ENCODE results near the gene ELMO1.

DNA sequence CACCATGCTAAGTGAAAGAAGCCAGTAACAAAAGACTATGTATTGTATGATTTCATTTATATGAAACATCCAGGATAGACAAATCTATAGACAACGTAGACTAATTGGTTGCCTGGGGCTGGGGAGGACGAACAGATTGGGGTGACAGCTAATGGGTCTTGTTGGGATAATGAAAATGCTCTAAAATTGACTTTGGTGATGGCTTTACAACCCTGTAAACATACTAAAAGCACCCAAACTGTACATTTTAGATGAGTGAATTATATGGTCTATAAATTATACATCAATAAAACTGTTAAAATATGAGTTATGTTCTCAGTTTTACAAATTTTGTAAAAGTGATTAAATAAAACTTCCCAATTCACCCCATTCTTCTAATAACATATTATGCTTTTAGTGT, 261.5 kb downstream of the ELMO1 start:
- TF ChIP-seq, protein P1, sequence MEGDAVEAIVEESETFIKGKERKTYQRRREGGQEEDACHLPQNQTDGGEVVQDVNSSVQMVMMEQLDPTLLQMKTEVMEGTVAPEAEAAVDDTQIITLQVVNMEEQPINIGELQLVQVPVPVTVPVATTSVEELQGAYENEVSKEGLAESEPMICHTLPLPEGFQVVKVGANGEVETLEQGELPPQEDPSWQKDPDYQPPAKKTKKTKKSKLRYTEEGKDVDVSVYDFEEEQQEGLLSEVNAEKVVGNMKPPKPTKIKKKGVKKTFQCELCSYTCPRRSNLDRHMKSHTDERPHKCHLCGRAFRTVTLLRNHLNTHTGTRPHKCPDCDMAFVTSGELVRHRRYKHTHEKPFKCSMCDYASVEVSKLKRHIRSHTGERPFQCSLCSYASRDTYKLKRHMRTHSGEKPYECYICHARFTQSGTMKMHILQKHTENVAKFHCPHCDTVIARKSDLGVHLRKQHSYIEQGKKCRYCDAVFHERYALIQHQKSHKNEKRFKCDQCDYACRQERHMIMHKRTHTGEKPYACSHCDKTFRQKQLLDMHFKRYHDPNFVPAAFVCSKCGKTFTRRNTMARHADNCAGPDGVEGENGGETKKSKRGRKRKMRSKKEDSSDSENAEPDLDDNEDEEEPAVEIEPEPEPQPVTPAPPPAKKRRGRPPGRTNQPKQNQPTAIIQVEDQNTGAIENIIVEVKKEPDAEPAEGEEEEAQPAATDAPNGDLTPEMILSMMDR (IDR thresholded peaks at IDR 0.05) = no peak
- no peak for TF ChIP-seq POLR2A (IDR thresholded peaks at IDR 0.05)
- no peak for TF ChIP-seq EP300 (IDR thresholded peaks at IDR 0.05)

Measured in ovary (tissue), 3 donors.